Mucosa of descending colon (tissue), 3 donors: Measurements from ENCODE around the gene TNPO2. TPM values are rescaled to one million over a fixed set of nuclear protein-coding genes. Genes with fewer than 3 reads are reported as not detected.

Source experiments
- ATAC-seq: fragments of 200-7000 bp; cut with Tn5 transposase; one replicate; pipeline ENCODE4 v1.9.1; 2020; ENCODE audit warnings: mild to moderate bottlenecking, moderate library complexity
- DNase-seq, 3 donors: peaks; one replicate each; pipeline ENCODE4 v3.0.0-alpha.2; 2020
- H3K36me3 ChIP-seq: fragments of 200-600 bp; one replicate; pipeline ENCODE4 v1.8.0; 2021; ENCODE audit warnings: low read depth, mild to moderate bottlenecking
- H3K4me1 ChIP-seq: fragments of 200-600 bp; one replicate; pipeline ENCODE4 v1.8.0; 2021; ENCODE audit warnings: low read depth, mild to moderate bottlenecking
- H3K4me3 ChIP-seq: fragments of 200-600 bp; one replicate; pipeline ENCODE4 v1.8.0; 2021; ENCODE audit warnings: mild to moderate bottlenecking
- H3K9me3 ChIP-seq: fragments of 200-600 bp; one replicate; pipeline ENCODE4 v1.8.0; 2021; ENCODE audit warnings: mild to moderate bottlenecking
- CTCF ChIP-seq: fragments of 200-600 bp; IDR thresholded peaks from one replicate; pipeline ENCODE4 v1.8.0; 2022; ENCODE audit warnings: antibody characterized with exemption, mild to moderate bottlenecking
- intact Hi-C, 2 donors: fragments of 100-400 bp; cut with DNase I in 1 of 2; cut with micrococcal nuclease in 1 of 2; formaldehyde crosslinking; loops; one replicate each; pipeline versions ENCODE4 v1.11.0 to v1.11.1; 2022; cut with DNase I, micrococcal nuclease
- long read RNA-seq, 2 donors: library from polyadenylated mRNA; unstranded; transcript quantifications; one replicate each; pipeline ENCODE4 v2.0.0, GENCODE V29; 2019 to 2021
- total RNA-seq, 3 donors: library from RNA; stranded (reverse); fragmentation: NEBNext Ultra II Directional in 2 of 3; extraction: Animal tissue kit (Norgen Biotek cat#: 25700) in 2 of 3; gene quantifications; one replicate each; pipeline versions ENCODE4 v1.2.1 to v1.2.4, GENCODE V29; 2021 to 2023
- donor health status: DM: no; HTN: no; CAD: no; lungs with moderate emphysema.
- donor health status: DM: no; HTN: no; CAD: no.
- donor health status: DM: no; HTN: yes; CAD: no.

TNPO2 gene
- total RNA-seq: 10 to 100 TPM; 48.9 to 73.3 (median 66.9) TPM
- long read RNA-seq, donor 1, partial matches to known transcripts: 5 of 23 reads
- long read RNA-seq, donor 1, other reads (novel, unspliced or antisense): 18 of 23 reads
- long read RNA-seq, donor 2, partial matches to known transcripts: 1 of 2 reads
- long read RNA-seq, donor 2, other reads (novel, unspliced or antisense): 1 of 2 reads

GRCh38 chr19:12723641-12724426 is at the start of gene TNPO2:
Gene TNPO2 (minus strand): TSS chr19:12723932. CDS start chr19:12720977, 2,955 bp downstream.
- H3K4me1 ChIP-seq: peaks cover 21% of the 10 kb centered on the region
- peak; percentile 73 to 75 (median 73) for DNase-seq
- no peak for TF ChIP-seq CTCF
- H3K9me3 ChIP-seq: no peaks in the 10 kb centered on the region
- no peaks in the 10 kb centered on the region for H3K36me3 ChIP-seq
- intact Hi-C loops: no loop called here
- H3K4me3 ChIP-seq: no peak within 1 kb of the TSS
- ATAC-seq: peak; percentile 57

GRCh38 chr19:12772323-12772722 is 48.6 kb upstream of the TNPO2 start:
- ATAC-seq (no peak), DNase-seq (no peak)
- H3K4me3 ChIP-seq: no peak overlapping the region
- intact Hi-C loops: no loop called here
- H3K9me3 ChIP-seq: no peaks in the 10 kb centered on the region
- no peak for TF ChIP-seq CTCF
- H3K4me1 ChIP-seq: peaks cover 26% of the 10 kb centered on the region
- no peaks in the 10 kb centered on the region for H3K36me3 ChIP-seq

- DNase-seq: no peak
Observed at GRCh38 chr19:12770922-12771321, 47.2 kb upstream of the TNPO2 start.

GRCh38 chr19:12769689-12770088 is 46.0 kb upstream of the TNPO2 start:
- Histone ChIP-seq H3K36me3 (no peaks in the 10 kb centered on the region), H3K9me3 (no peaks in the 10 kb centered on the region), H3K4me1 (peaks cover 24% of the 10 kb centered on the region), H3K4me3 (no peak overlapping the region)
- DNase-seq (peak; percentile 59 to 79 (median 78)), ATAC-seq (peak; percentile 86)
- intact Hi-C loops: loop anchor here in 1 of 2 donors (5.0 kb wide), 1 partner anchor 78 kb away; no protein-coding TSS in a partner anchor
- no peak for TF ChIP-seq CTCF

More at GRCh38 chr19:12770922-12771321, 47.2 kb upstream of the TNPO2 start:
- intact Hi-C loops: no loop called here
- ATAC-seq: no peak
- Histone ChIP-seq H3K9me3 (no peaks in the 10 kb centered on the region), H3K36me3 (no peaks in the 10 kb centered on the region), H3K4me1 (peaks cover 26% of the 10 kb centered on the region), H3K4me3 (no peak overlapping the region)
- no peak for TF ChIP-seq CTCF

GRCh38 chr19:12767666-12768065 is 43.9 kb upstream of the TNPO2 start:
- intact Hi-C loops: loop anchor here in 1 of 2 donors (5.0 kb wide), 1 partner anchor 80 kb away; no protein-coding TSS in a partner anchor
- no peak for ATAC-seq
- no peaks in the 10 kb centered on the region for H3K36me3 ChIP-seq

More at GRCh38 chr19:12767666-12768065, 43.9 kb upstream of the TNPO2 start:
- no peak overlapping the region for H3K4me3 ChIP-seq
- TF ChIP-seq CTCF: no peak
- no peaks in the 10 kb centered on the region for H3K9me3 ChIP-seq
- DNase-seq: no peak
- H3K4me1 ChIP-seq: peaks cover 13% of the 10 kb centered on the region
